Measurements from ENCODE around the gene NR2F6. TPM values are rescaled to one million over a fixed set of nuclear protein-coding genes. Genes with fewer than 3 reads are reported as not detected.

The NR2F6 gene
- total and polyA plus RNA-seq, 5 donors from 2014 or later = 0.52 to 3.2 (median 0.86) TPM

- H3K4me1 ChIP-seq (ENCODE audit: control insufficient read depth, insufficient read depth, low read length, poor library complexity, severe bottlenecking) = peaks cover 15% of the 10 kb centered on the region
- no peaks in the 10 kb centered on the region for H3K9me3 ChIP-seq (ENCODE audit: control insufficient read depth in 2 of 2, low read length in 2 of 2)
- Mint-ChIP-seq H3K27me3 (peaks cover 11% of the 10 kb centered on the region), H3K9me3 (peaks cover 0 to 1% (median 0%) of the 10 kb centered on the region in 7 donors), H3K36me3 (no peaks in the 10 kb centered on the region), H3K4me3 (no peak overlapping the region), H3K27ac (no peak overlapping the region), H3K4me1 (peaks cover 0 to 11% (median 2%) of the 10 kb centered on the region in 4 donors)
- no peaks in the 10 kb centered on the region for H3K36me3 ChIP-seq (ENCODE audit: control insufficient read depth, insufficient read depth, low read length)
- no peaks in the 10 kb centered on the region for H3K27me3 ChIP-seq (ENCODE audit: control insufficient read depth, insufficient read depth, low read length)
- ATAC-seq (ENCODE audit: low read depth in 2 of 2) (no peak), DNase-seq (no peak)
- H3K4me3 ChIP-seq (ENCODE audit: low read depth, low read length) = no peak overlapping the region
- no peak overlapping the region for H3K27ac ChIP-seq (ENCODE audit: insufficient read depth, low read length, poor library complexity, severe bottlenecking)
Observed at GRCh38 chr19:17285415-17286135, 39.9 kb upstream of the NR2F6 start.

- H3K4me3 Mint-ChIP-seq = no peak overlapping the region
- ATAC-seq (ENCODE audit: low read depth in 2 of 2) = no peak
Observed at GRCh38 chr19:17283504-17283996, 37.8 kb upstream of the NR2F6 start.

GRCh38 chr19:17282488-17283125, 36.9 kb upstream of the NR2F6 start:
- peaks cover 6% of the 10 kb centered on the region for H3K36me3 ChIP-seq (ENCODE audit: control insufficient read depth, insufficient read depth, low read length)
- H3K27me3 ChIP-seq (ENCODE audit: control insufficient read depth, insufficient read depth, low read length) = no peaks in the 10 kb centered on the region
- H3K4me3 ChIP-seq (ENCODE audit: low read depth, low read length) = peak overlapping the region; percentile 15
- Mint-ChIP-seq H3K4me3 (peak overlapping the region; percentile 60 to 91 (median 79)), H3K27ac (no peak overlapping the region), H3K36me3 (peaks cover 2% of the 10 kb centered on the region), H3K4me1 (peaks cover 0 to 11% (median 2%) of the 10 kb centered on the region in 4 donors), H3K27me3 (no peaks in the 10 kb centered on the region), H3K9me3 (no peaks in the 10 kb centered on the region)
- H3K9me3 ChIP-seq (ENCODE audit: control insufficient read depth in 2 of 2, low read length in 2 of 2) = no peaks in the 10 kb centered on the region
- H3K4me1 ChIP-seq (ENCODE audit: control insufficient read depth, insufficient read depth, low read length, poor library complexity, severe bottlenecking) = peaks cover 15% of the 10 kb centered on the region
- ATAC-seq (ENCODE audit: low read depth in 2 of 2) = peak; percentile 87 to 88
- peak; percentile 64 to 80 (median 74) for DNase-seq
- no peak overlapping the region for H3K27ac ChIP-seq (ENCODE audit: insufficient read depth, low read length, poor library complexity, severe bottlenecking)

More at GRCh38 chr19:17283504-17283996, 37.8 kb upstream of the NR2F6 start:
- Mint-ChIP-seq H3K9me3 (no peaks in the 10 kb centered on the region), H3K27me3 (peaks cover 5% of the 10 kb centered on the region), H3K36me3 (peaks cover 2% of the 10 kb centered on the region), H3K27ac (no peak overlapping the region), H3K4me1 (peaks cover 0 to 11% (median 2%) of the 10 kb centered on the region in 4 donors)
- H3K27ac ChIP-seq (ENCODE audit: insufficient read depth, low read length, poor library complexity, severe bottlenecking) = no peak overlapping the region
- no peak for DNase-seq
- no peaks in the 10 kb centered on the region for H3K27me3 ChIP-seq (ENCODE audit: control insufficient read depth, insufficient read depth, low read length)
- no peak overlapping the region for H3K4me3 ChIP-seq (ENCODE audit: low read depth, low read length)
- H3K4me1 ChIP-seq (ENCODE audit: control insufficient read depth, insufficient read depth, low read length, poor library complexity, severe bottlenecking) = peaks cover 15% of the 10 kb centered on the region
- H3K9me3 ChIP-seq (ENCODE audit: control insufficient read depth in 2 of 2, low read length in 2 of 2) = no peaks in the 10 kb centered on the region
- peaks cover 4% of the 10 kb centered on the region for H3K36me3 ChIP-seq (ENCODE audit: control insufficient read depth, insufficient read depth, low read length)

GRCh38 chr19:17281391-17282304, 35.9 kb upstream of the NR2F6 start, which contains the start of gene ANKLE1:
Gene ANKLE1, plus strand, starts transcription at chr19:17281901. Its CDS starts 20 bp downstream, at chr19:17281921.
- peak in 1 of 3 donors; percentile 56 for DNase-seq

GRCh38 chr19:17279436-17279835, 33.7 kb upstream of the NR2F6 start:
- no peaks in the 10 kb centered on the region for H3K9me3 Mint-ChIP-seq

More at GRCh38 chr19:17281391-17282304, 35.9 kb upstream of the NR2F6 start, which contains the start of gene ANKLE1:
- H3K27me3 ChIP-seq (ENCODE audit: control insufficient read depth, insufficient read depth, low read length) = no peaks in the 10 kb centered on the region
- H3K36me3 Mint-ChIP-seq = peaks cover 10% of the 10 kb centered on the region
- peak within 1 kb of the TSS; percentile 15 for H3K4me3 ChIP-seq (ENCODE audit: low read depth, low read length)
- peaks cover 15% of the 10 kb centered on the region for H3K4me1 ChIP-seq (ENCODE audit: control insufficient read depth, insufficient read depth, low read length, poor library complexity, severe bottlenecking)
- peaks cover 0 to 11% (median 2%) of the 10 kb centered on the region in 4 donors for H3K4me1 Mint-ChIP-seq
- ATAC-seq (ENCODE audit: low read depth in 2 of 2) = peak in 1 of 2 donors; percentile 34
- no peaks in the 10 kb centered on the region for H3K27me3 Mint-ChIP-seq
- H3K36me3 ChIP-seq (ENCODE audit: control insufficient read depth, insufficient read depth, low read length) = peaks cover 13% of the 10 kb centered on the region
- peak within 1 kb of the TSS; percentile 60 to 91 (median 79) for H3K4me3 Mint-ChIP-seq
- no peaks in the 10 kb centered on the region for H3K9me3 ChIP-seq (ENCODE audit: control insufficient read depth in 2 of 2, low read length in 2 of 2)
- H3K9me3 Mint-ChIP-seq = no peaks in the 10 kb centered on the region
- H3K27ac Mint-ChIP-seq = no peak within 1 kb of the TSS
- no peak within 1 kb of the TSS for H3K27ac ChIP-seq (ENCODE audit: insufficient read depth, low read length, poor library complexity, severe bottlenecking)

GRCh38 chr19:17275441-17276175, 29.9 kb upstream of the NR2F6 start:
- H3K9me3 Mint-ChIP-seq = no peaks in the 10 kb centered on the region
- H3K36me3 ChIP-seq (ENCODE audit: control insufficient read depth, insufficient read depth, low read length) = peaks cover 57% of the 10 kb centered on the region
- H3K27me3 ChIP-seq (ENCODE audit: control insufficient read depth, insufficient read depth, low read length) = no peaks in the 10 kb centered on the region
- no peak overlapping the region for H3K4me3 ChIP-seq (ENCODE audit: low read depth, low read length)
- no peak overlapping the region for H3K27ac ChIP-seq (ENCODE audit: insufficient read depth, low read length, poor library complexity, severe bottlenecking)
- H3K9me3 ChIP-seq (ENCODE audit: control insufficient read depth in 2 of 2, low read length in 2 of 2) = no peaks in the 10 kb centered on the region
- ATAC-seq (ENCODE audit: low read depth in 2 of 2) (no peak), DNase-seq (no peak)
- no peaks in the 10 kb centered on the region for H3K27me3 Mint-ChIP-seq
- peaks cover 0 to 4% (median 0%) of the 10 kb centered on the region in 4 donors for H3K4me1 Mint-ChIP-seq
- peaks cover 23% of the 10 kb centered on the region for H3K36me3 Mint-ChIP-seq
- H3K27ac Mint-ChIP-seq = no peak overlapping the region
- H3K4me3 Mint-ChIP-seq = no peak overlapping the region
- no peaks in the 10 kb centered on the region for H3K4me1 ChIP-seq (ENCODE audit: control insufficient read depth, insufficient read depth, low read length, poor library complexity, severe bottlenecking)

More at GRCh38 chr19:17279436-17279835, 33.7 kb upstream of the NR2F6 start:
- DNase-seq (no peak), ATAC-seq (ENCODE audit: low read depth in 2 of 2) (no peak)
- H3K27me3 Mint-ChIP-seq = no peaks in the 10 kb centered on the region
- H3K36me3 Mint-ChIP-seq = peaks cover 19% of the 10 kb centered on the region
- H3K4me1 Mint-ChIP-seq = peaks cover 0 to 11% (median 2%) of the 10 kb centered on the region in 4 donors
- peaks cover 31% of the 10 kb centered on the region for H3K36me3 ChIP-seq (ENCODE audit: control insufficient read depth, insufficient read depth, low read length)
- H3K27ac Mint-ChIP-seq = no peak overlapping the region
- no peaks in the 10 kb centered on the region for H3K9me3 ChIP-seq (ENCODE audit: control insufficient read depth in 2 of 2, low read length in 2 of 2)
- H3K27ac ChIP-seq (ENCODE audit: insufficient read depth, low read length, poor library complexity, severe bottlenecking) = no peak overlapping the region
- H3K4me3 Mint-ChIP-seq = peak overlapping the region in 1 of 4 donors; percentile 32
- H3K27me3 ChIP-seq (ENCODE audit: control insufficient read depth, insufficient read depth, low read length) = no peaks in the 10 kb centered on the region
- no peak overlapping the region for H3K4me3 ChIP-seq (ENCODE audit: low read depth, low read length)
- peaks cover 15% of the 10 kb centered on the region for H3K4me1 ChIP-seq (ENCODE audit: control insufficient read depth, insufficient read depth, low read length, poor library complexity, severe bottlenecking)
